Hippocampal formation (tissue), 2 donors: Measurements from ENCODE around the gene RTN4R.
A peak's percentile ranks its signal among the peaks of the same experiment; 100 is the strongest.

Experiments
- DNase-seq, 2 donors: peaks; one replicate each; lab custom pipeline; 2025; lab: John Stamatoyannopoulos, UW

The RTN4R gene

DNA sequence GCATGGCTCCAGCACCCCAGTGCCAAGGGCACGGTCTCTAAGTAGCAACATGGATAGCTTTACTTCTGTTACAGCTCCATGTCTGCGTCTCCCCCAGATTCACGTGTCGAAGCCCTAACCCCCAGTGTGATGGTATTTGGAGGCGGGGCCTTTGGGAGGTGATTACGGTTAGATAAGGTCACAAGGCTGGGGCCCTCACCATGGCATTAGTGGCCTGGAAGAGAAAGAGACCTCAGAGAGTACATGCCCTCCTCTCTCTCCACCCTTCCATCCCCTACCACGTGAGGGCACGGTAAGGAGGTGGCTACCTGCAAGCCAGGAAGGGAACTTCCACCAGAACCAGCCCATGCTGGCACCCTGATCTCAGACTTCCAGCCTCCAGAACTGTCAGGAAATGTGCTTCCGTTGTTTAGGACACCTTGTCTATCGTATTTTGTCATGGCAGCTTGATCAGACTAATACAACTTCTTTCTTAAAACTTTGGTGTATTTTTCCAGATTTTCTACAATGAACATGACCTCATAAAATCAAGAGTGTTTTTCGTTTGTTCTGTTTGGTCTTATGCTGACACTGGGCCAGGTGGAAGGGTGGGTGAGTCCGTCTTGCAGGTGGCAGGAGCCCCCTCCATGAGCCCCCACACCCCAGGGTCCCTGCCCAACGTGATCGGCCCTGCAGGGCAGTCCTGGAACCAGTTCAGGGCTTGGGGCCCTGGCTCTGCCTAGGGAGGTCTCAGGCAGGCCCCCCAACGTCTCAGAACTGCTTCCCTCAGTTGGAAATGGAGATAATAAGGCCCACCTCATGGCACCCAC, 10.7 kb downstream of the RTN4R start:
- no peak for DNase-seq

- DNase-seq = no peak
Measured at GRCh38 chr22:20256551-20257211, 11.4 kb downstream of the RTN4R start.

DNA sequence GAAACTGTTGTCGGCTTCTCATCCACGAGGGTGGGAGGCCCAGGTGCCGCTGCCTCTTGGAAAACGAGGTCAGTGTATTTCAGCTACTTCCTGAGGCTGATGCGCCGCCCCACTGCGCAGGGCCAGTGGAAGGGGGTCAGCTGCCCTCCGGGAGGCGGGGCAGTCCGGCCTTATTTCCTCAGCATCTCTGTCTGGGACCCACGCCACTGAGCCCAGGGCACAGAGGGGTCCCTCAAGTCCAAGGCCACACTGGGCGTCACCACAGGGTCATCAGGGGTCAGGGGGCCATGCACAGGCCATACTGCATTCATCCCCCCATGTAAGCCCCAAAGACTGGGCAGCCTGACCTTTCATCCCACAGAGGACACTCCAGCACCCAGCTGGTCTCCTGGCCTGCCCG, 12.1 kb downstream of the RTN4R start:
- no peak for DNase-seq

- DNase-seq = no peak
Measured at GRCh38 chr22:20254975-20255946, 12.9 kb downstream of the RTN4R start.

DNA sequence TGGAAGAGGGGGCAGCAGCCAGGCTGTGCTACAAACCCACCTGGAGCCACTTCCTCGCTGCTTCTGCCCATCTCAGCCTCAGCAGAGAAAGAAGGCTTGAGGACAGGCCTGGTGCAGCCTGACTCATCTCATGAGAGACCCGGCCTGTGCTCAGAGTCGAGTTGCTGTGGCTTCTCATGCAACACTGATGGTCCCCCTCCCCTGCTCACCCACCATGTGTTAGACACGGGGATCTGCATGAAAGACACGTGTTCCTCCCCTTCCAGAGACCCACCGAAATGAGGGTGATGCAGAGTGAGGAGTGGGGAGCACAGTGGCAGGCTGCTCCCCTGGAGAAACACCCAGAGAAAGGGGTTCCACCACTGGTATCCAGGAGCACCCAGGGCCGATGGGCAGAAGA, 15.0 kb downstream of the RTN4R start:
- DNase-seq = no peak

- no peak for DNase-seq
Measured at GRCh38 chr22:20251981-20252380, 16.1 kb downstream of the RTN4R start.

DNA sequence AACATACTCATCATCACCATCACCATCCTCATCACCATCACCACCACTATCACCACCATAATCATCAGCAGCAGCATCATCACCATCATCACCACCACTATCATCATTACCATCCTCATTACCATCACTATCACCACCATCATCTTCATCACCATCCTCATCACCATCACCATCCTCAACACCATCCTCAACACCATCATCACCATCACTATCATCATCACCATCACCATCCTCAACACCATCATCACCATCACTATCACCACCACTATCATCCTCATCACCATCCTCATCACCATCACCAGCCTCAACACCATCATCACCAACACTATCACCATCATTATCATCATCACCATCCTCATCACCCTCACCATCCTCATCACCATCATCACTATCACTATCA, 16.6 kb downstream of the RTN4R start:
- DNase-seq = no peak

DNA sequence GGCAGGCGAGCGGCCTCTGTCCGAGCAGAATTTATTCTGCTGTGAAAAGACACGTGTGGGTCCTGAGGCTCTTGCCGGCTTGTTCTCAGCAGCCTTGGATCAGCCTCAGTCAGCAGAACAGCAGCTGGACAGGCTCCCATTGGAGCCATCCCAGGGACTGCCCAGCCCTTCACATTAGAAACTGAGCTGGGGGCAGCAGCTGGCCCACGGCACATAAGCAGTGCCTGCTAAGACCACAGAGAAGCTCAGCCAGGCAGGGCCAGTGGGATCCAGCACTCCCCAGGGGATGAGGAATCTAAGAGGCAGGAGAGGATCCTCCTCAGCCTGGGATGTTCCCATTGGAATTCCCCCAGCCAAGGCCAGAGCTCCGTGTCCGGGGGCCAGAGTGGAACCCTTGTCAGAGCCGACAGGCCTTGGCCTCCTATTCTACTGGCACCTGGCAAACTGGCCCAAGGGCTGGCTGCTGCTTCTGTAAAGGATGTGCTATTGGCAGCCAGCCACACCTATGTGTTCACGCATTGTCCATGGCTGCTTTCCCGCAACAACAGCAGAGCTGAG, 18.2 kb downstream of the RTN4R start:
- peak in 1 of 2 donors; percentile 52 for DNase-seq

- no peak for DNase-seq
Measured at GRCh38 chr22:20248461-20248978, 19.6 kb downstream of the RTN4R start.

- DNase-seq = no peak
Measured at GRCh38 chr22:20247608-20248171, 20.4 kb downstream of the RTN4R start.

DNA sequence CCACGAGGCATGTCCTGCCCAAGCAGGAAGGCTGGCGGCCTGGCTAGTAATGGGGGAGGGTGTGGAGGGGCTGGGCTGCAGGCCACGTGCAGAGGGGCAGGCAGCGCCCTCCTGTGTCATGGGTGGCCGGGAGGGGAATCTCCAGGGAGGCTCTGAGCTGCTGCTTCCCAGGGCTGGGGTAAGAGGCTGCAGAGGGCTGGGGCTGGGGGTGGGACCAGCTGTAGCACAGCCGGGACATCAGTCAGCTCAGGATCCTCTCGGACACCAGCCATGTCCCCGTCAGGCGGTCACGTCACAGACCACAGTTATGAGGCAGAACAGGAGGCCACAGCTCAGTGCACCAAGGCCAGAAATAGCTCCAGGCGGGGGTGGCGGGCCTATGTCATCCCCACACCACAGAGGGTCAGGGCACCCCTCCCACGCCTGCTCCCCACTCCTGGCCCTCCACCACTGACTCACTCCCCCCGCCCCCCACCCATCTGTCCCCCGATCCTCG, 21.1 kb downstream of the RTN4R start:
- no peak for DNase-seq

DNA sequence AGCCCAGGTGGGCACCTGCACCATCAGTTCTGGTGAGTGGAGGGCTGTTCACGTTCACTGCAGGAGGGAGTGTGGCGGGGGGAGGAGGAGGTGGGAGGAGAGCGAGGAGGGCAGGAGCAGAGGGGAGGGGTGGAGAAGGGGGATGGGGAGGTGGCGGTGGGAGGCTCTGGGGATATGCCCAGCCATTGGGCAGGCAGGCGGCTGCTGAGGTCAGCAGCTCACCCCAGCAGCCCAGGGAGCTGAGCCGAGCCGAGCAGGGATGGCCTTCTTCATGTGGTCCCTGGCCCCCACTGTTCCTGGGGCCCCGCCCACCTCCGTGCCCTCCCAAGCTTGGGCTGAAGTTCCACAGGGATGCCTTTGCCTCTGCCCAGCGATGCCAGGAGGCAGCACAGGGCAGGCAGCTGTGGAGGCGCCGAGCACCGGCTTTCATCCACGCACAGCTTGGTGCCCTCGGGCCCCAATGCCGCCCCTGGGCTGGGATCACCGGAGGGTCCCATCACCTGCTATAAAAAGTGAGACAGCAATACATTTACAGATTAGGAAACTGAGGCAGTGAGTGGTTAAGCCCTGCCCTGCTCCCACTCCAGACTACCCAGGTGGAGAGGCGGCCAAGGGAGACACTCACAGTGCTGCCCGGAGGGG, 21.6 kb downstream of the RTN4R start:
- DNase-seq = peak in 1 of 2 donors; percentile 14

DNA sequence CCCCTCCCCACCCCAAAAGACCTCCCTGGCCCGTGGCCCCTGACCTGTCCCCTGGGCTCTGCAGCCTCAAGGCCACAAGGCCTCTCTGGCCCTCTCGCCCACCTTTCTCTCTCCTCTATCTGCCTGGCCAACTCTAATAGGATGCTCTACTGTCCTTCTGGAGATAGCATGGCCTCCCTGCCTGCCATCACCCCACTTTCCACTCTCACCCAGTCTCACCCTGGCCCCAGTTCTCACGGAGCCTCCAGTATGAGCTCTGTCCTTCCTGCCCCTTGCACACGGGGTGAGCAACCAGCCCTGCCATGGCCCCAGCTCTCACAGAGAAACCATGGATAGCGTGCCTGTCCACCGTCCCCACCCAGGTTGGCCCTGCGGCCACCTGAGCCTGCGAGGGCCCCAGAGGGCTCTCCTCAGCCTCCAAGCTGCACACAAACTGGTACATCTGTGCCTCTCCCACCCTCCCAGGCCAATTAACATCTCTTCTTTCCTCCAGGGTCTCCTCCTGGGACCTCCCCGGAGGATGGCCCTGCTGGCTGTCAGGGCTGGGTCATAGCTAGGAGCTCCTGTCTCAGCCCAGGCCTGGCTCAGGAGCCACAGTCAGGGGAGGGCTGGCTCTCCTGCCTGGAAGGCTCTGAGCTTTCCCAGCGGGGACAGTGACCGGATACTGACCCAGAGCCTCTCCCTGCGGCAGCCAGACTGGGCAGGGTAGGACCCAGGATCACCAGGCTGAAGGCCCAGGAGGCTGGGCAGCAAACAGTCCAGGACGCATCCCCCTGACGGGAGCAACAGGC, 22.3 kb downstream of the RTN4R start:
- no peak for DNase-seq

- no peak for DNase-seq
Measured at GRCh38 chr22:20244691-20245576, 23.2 kb downstream of the RTN4R start.

- no peak for DNase-seq
Measured at GRCh38 chr22:20244250-20244648, 23.9 kb downstream of the RTN4R start.

GRCh38 chr22:20243537-20244249, 24.4 kb downstream of the RTN4R start:
- DNase-seq = peak; percentile 43 to 62

DNA sequence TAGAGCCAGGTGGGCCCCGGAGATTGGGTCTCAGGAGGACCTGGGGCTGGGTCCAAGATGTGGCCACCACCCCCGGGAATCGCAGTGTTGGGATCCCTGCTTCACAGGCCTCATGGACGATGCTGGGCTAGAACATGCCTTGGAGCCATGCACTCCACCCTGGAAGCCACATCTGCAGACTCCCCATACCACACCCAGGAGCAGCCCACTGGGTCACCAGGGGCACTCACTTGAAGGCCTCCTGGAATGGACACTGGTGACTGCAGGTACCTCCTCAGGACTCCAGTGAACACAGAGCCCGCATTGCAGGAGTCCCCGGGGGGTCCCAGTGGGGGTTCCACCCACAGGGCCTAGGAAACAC, 25.0 kb downstream of the RTN4R start:
- DNase-seq = no peak
